Transverse colon (tissue), 4 donors: ENCODE data around the gene CLP1. TPM values are rescaled to one million over a fixed set of nuclear protein-coding genes. Genes with fewer than 3 reads are reported as not detected.
A peak's percentile ranks its signal among the peaks of the same experiment; 100 is the strongest.

Experiments
- DNase-seq: peaks from one replicate; pipeline ENCODE4 v3.0.0-alpha.2; 2019
- H3K27ac ChIP-seq, 4 donors: fragments of 200-600 bp; sonication (generic); 2 replicates each; pipeline ENCODE4 v1.5.1; 2016 to 2018; ENCODE audit warnings: inconsistent platforms in 4 of 4
- H3K27me3 ChIP-seq: fragments of 200-600 bp; sonication (generic); 2 replicates; pipeline ENCODE4 v1.5.1; 2017; ENCODE audit warnings: inconsistent platforms
- H3K36me3 ChIP-seq, 4 donors: fragments of 200-600 bp; sonication (generic); 2 replicates each; pipeline ENCODE4 v1.5.1; 2017 to 2019; ENCODE audit warnings: inconsistent platforms in 4 of 4
- H3K4me1 ChIP-seq, 4 donors: fragments of 200-600 bp; sonication (generic); 2 replicates each; pipeline ENCODE4 v1.5.1; 2017 to 2020; ENCODE audit warnings: inconsistent platforms in 4 of 4
- H3K4me3 ChIP-seq, 4 donors: fragments of 200-600 bp; sonication (generic); 1 replicate in 1 of 4; 2 replicates in 3 of 4; pipeline versions ENCODE4 v1.5.1 to v1.6.1; 2017 to 2019; ENCODE audit warnings: inconsistent platforms in 4 of 4
- H3K9me3 ChIP-seq, 2 donors: fragments of 200-600 bp; sonication (generic); 2 replicates each; pipeline ENCODE4 v1.5.1; 2017 to 2019; ENCODE audit warnings: inconsistent platforms in 2 of 2
- CTCF ChIP-seq, 5 experiments: fragments of 200-600 bp in 3 of 5; fragments of 450-650 bp in 2 of 5; sonication (generic) in 3 of 5; IDR thresholded peaks; 1 replicate in 2 of 5; 2 replicates in 3 of 5; pipeline ENCODE4 v1.5.1; 2016 to 2017; ENCODE audit warnings: antibody characterized with exemption in 5 of 5, inconsistent platforms in 3 of 5, mild to moderate bottlenecking in 2 of 5, moderate library complexity in 1 of 5
- EP300 ChIP-seq: sonication (generic); formaldehyde crosslinking; IDR thresholded peaks from one replicate; pipeline ENCODE4 v1.6.1; 2017; ENCODE audit warnings: antibody characterized with exemption, low read depth
- POLR2A ChIP-seq: fragments of 450-650 bp; IDR thresholded peaks from one replicate; pipeline ENCODE4 v1.6.1; 2016; ENCODE audit warnings: antibody characterized with exemption, mild to moderate bottlenecking, moderate library complexity
- POLR2AphosphoS5 ChIP-seq, 3 donors: sonication (generic); formaldehyde crosslinking; IDR thresholded peaks; one replicate each; pipeline ENCODE4 v1.6.1; 2016; ENCODE audit warnings: antibody characterized with exemption in 3 of 3
- WGBS, 2 donors: methylation state at CpG; one replicate each; pipeline ENCODE4 v1.1.5; 2018; ENCODE audit warnings: low coverage in 1 of 2; 5-methylcytosine and 5-hydroxymethylcytosine counted together
- in situ Hi-C, 4 donors: fragments of 200-750 bp; cut with MboI; loops; one replicate each; pipeline versions ENCODE4 v1.15.0 to v1.15.1; 2017; ENCODE audit warnings: low sequenced_read_pairs in 3 of 4, low pct_ligation_motif_present in 1 of 4, low pct_unique_long_range_greater_than_20kb in 1 of 4
- intact Hi-C: fragments of 100-400 bp; cut with DNase I; formaldehyde crosslinking; loops from one replicate; pipeline ENCODE4 v1.15.1; 2023; ENCODE audit warnings: low total_unique reads
- total RNA-seq, 4 donors: library from RNA; depleted of rRNA; stranded (reverse); fragments of >200 nt; gene quantifications; one replicate each; pipeline ENCODE4 v1.1.0, GENCODE V29; 2016

CLP1 gene
- total RNA-seq, 4 donors from 2014 or later, result 10.0 to 24.7 (median 11.6) TPM; not detected in 1

DNA sequence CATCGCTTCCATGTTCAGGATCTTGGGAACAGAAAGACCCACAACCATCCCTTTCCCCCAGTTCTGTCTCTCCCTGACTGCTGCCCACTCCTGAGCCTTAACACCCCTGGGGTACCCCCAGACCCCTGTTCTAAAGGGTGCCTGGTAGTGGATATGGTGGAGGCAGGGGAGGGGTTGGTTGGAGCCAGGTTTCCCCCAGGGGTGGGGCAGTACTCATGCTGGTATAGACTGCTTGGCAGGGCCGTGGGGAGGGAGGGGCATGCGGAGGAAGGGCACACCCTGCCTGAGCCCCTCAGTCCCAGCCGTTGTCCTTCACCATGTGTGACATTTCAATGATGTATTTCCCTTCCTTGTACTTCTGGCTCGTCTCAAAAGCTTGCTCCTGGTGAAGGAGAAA is 11.9 kb upstream of the CLP1 start:
- intact Hi-C loops (no loop called here), in situ Hi-C loops (loop anchor here (10.0 to 25.0 kb wide), 4 partner anchors 81 to 308 kb away; partner anchors contain the start of genes P2RX3 (in 2 of the 4), RTN4RL2 (in 2 of the 4), SSRP1 (in 2 of the 4) and UBE2L6 (in 1 of the 4))
- no peak for DNase-seq
- 34 to 80% methylated on average over 1 to 5 of the region's 5 CpGs for WGBS, 2 donors
- H3K4me3 ChIP-seq, result no peak overlapping the region
- H3K4me1 ChIP-seq, result peaks cover 10 to 60% (median 16%) of the 10 kb centered on the region in 4 donors
- H3K9me3 ChIP-seq, result no peaks in the 10 kb centered on the region
- H3K36me3 ChIP-seq, result no peaks in the 10 kb centered on the region
- H3K27ac ChIP-seq, result peak overlapping the region in 3 of 4 donors; percentile 10 to 64 (median 21)
- TF ChIP-seq POLR2AphosphoS5 (IDR thresholded peaks at IDR 0.05) (no peak), CTCF (IDR thresholded peaks at IDR 0.05) (no peak), EP300 (no peak), POLR2A (no peak)
- H3K27me3 ChIP-seq, result peaks cover 53% of the 10 kb centered on the region

GRCh38 chr11:57646194-57646798 is 11.3 kb upstream of the CLP1 start:
- 55 to 63% methylated on average over 2 to 10 of the region's 10 CpGs for WGBS, 2 donors
- peaks cover 56% of the 10 kb centered on the region for H3K27me3 ChIP-seq
- H3K9me3 ChIP-seq, result no peaks in the 10 kb centered on the region
- intact Hi-C loops (no loop called here), in situ Hi-C loops (loop anchor here (10.0 to 25.0 kb wide), 4 partner anchors 81 to 309 kb away; partner anchors contain the start of genes P2RX3 (in 2 of the 4), RTN4RL2 (in 2 of the 4), SSRP1 (in 2 of the 4) and UBE2L6 (in 1 of the 4))
- peaks cover 10 to 57% (median 16%) of the 10 kb centered on the region in 4 donors for H3K4me1 ChIP-seq
- TF ChIP-seq POLR2A (no peak), POLR2AphosphoS5 (IDR thresholded peaks at IDR 0.05) (no peak), CTCF (IDR thresholded peaks at IDR 0.05) (no peak), EP300 (no peak)
- H3K4me3 ChIP-seq, result no peak overlapping the region
- DNase-seq, result no peak
- H3K27ac ChIP-seq, result peak overlapping the region in 1 of 4 donors; percentile 64
- H3K36me3 ChIP-seq, result no peaks in the 10 kb centered on the region

- WGBS, 2 donors, result 23% methylated on average over 23 of the region's 23 CpGs; no CpG with 5 or more reads in 1 of the 2 donors
- Histone ChIP-seq H3K36me3 (no peaks in the 10 kb centered on the region), H3K9me3 (no peaks in the 10 kb centered on the region), H3K4me3 (no peak overlapping the region), H3K27me3 (peaks cover 56% of the 10 kb centered on the region), H3K4me1 (peaks cover 10 to 57% (median 16%) of the 10 kb centered on the region in 4 donors), H3K27ac (no peak overlapping the region)
- DNase-seq, result no peak
- in situ Hi-C loops (loop anchor here (10.0 to 25.0 kb wide), 4 partner anchors 82 to 310 kb away; partner anchors contain the start of genes P2RX3 (in 2 of the 4), RTN4RL2 (in 2 of the 4), SSRP1 (in 2 of the 4) and UBE2L6 (in 1 of the 4)), intact Hi-C loops (no loop called here)
- no peak for TF ChIP-seq EP300
- no peak for TF ChIP-seq POLR2AphosphoS5 (IDR thresholded peaks at IDR 0.05)
- TF ChIP-seq CTCF (IDR thresholded peaks at IDR 0.05), result no peak
- no peak for TF ChIP-seq POLR2A
Measured at GRCh38 chr11:57646799-57647303, 10.7 kb upstream of the CLP1 start.

DNA sequence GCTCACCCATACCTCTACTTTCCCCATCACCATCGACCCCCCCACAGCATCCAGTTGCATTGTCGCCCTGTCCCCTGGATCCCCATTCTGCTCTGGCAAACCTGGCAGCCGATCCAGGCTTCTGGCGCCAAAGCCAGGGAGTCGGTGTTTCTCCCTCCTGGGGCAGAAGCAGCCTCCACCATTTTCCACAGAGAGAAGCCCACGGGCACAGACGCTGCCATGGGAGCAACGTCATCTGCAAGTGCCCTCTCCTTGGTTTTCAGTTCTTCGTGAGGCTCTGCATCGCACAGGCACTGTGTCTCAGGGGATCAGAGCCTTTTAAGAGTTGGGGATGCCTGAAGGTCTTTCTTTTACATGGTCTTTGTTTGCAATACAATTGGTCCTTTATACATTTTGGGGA is 10.2 kb upstream of the CLP1 start:
- Histone ChIP-seq H3K4me1 (peaks cover 10 to 57% (median 16%) of the 10 kb centered on the region in 4 donors), H3K27me3 (peaks cover 56% of the 10 kb centered on the region), H3K4me3 (no peak overlapping the region), H3K36me3 (no peaks in the 10 kb centered on the region), H3K9me3 (no peaks in the 10 kb centered on the region), H3K27ac (no peak overlapping the region)
- intact Hi-C loops (no loop called here), in situ Hi-C loops (loop anchor here (10.0 to 25.0 kb wide), 4 partner anchors 83 to 310 kb away; partner anchors contain the start of genes P2RX3 (in 2 of the 4), RTN4RL2 (in 2 of the 4), SSRP1 (in 2 of the 4) and UBE2L6 (in 1 of the 4))
- TF ChIP-seq CTCF (IDR thresholded peaks at IDR 0.05) (no peak), EP300 (no peak), POLR2A (no peak), POLR2AphosphoS5 (IDR thresholded peaks at IDR 0.05) (no peak)
- no peak for DNase-seq
- 0 to 15% methylated on average over 1 to 10 of the region's 10 CpGs for WGBS, 2 donors
